Ectodermal cell (in vitro differentiated cells): ENCODE data around the gene MRTFB.
"Not testable (repeated sequence)": the region's sequence is repeated elsewhere in the genome, so short reads cannot be mapped to it uniquely, and the experiment has no call there.

Source experiments
- H3K27ac ChIP-seq: 2 replicates; pipeline ENCODE4 v1.7.0; 2013; ENCODE audit warnings: mild to moderate bottlenecking, low read depth, low read length; ENCODE audit not compliant: insufficient read depth, poor library complexity, severe bottlenecking
- H3K27me3 ChIP-seq: 2 replicates; pipeline ENCODE4 v1.7.0; 2013; ENCODE audit warnings: mild to moderate bottlenecking, low read length; ENCODE audit not compliant: insufficient read depth, control insufficient read depth, poor library complexity, severe bottlenecking
- H3K36me3 ChIP-seq: one replicate; pipeline ENCODE4 v1.7.0; 2013; ENCODE audit warnings: low read length; ENCODE audit not compliant: control insufficient read depth, insufficient read depth
- H3K4me1 ChIP-seq: one replicate; pipeline ENCODE4 v1.7.0; 2013; ENCODE audit warnings: low read length; ENCODE audit not compliant: control insufficient read depth, insufficient read depth
- H3K4me3 ChIP-seq: 2 replicates; pipeline ENCODE4 v1.7.0; 2013; ENCODE audit warnings: low read depth, low read length, control low read depth; ENCODE audit not compliant: insufficient read depth
- H3K9me3 ChIP-seq: 2 replicates; pipeline ENCODE4 v1.7.0; 2013; ENCODE audit warnings: mild to moderate bottlenecking, low read length, moderate library complexity; ENCODE audit not compliant: control insufficient read depth
- WGBS, 2 experiments: methylation state at CpG; one replicate each; pipeline ENCODE4 v1.1.7; 2013; ENCODE audit warnings: missing lambda C conversion rate in 2 of 2; 5-methylcytosine and 5-hydroxymethylcytosine counted together

The MRTFB gene

GRCh38 chr16:14181371-14182050, 110.4 kb downstream of the MRTFB start:
- Histone ChIP-seq H3K4me3 (no peak overlapping the region), H3K9me3 (no peaks in the 10 kb centered on the region), H3K36me3 (no peaks in the 10 kb centered on the region), H3K27ac (no peak overlapping the region), H3K4me1 (peaks cover 14% of the 10 kb centered on the region), H3K27me3 (no peaks in the 10 kb centered on the region)
- 95 to 100% methylated on average over 1 of the region's 2 CpGs for WGBS, 2 experiments

GRCh38 chr16:14182999-14183398, 111.9 kb downstream of the MRTFB start:
- peaks cover 15% of the 10 kb centered on the region for H3K4me1 ChIP-seq
- 88 to 100% methylated on average over 1 of the region's 1 CpG for WGBS, 2 experiments
- H3K4me3 ChIP-seq = no peak overlapping the region
- no peaks in the 10 kb centered on the region for H3K36me3 ChIP-seq
- H3K9me3 ChIP-seq = no peaks in the 10 kb centered on the region
- no peak overlapping the region for H3K27ac ChIP-seq
- no peaks in the 10 kb centered on the region for H3K27me3 ChIP-seq

GRCh38 chr16:14183962-14184361, 112.8 kb downstream of the MRTFB start:
- H3K27me3 ChIP-seq, H3K4me3 ChIP-seq, H3K9me3 ChIP-seq, H3K36me3 ChIP-seq, H3K27ac ChIP-seq: not testable (repeated sequence)
- H3K4me1 ChIP-seq = peaks cover 15% of the 10 kb centered on the region
- WGBS, 2 experiments = 93 to 96% methylated on average over 6 of the region's 6 CpGs

- Histone ChIP-seq H3K27ac (peak overlapping the region; percentile 30), H3K4me1 (peaks cover 12% of the 10 kb centered on the region), H3K36me3 (no peaks in the 10 kb centered on the region), H3K9me3 (no peaks in the 10 kb centered on the region), H3K27me3 (no peaks in the 10 kb centered on the region), H3K4me3 (peak overlapping the region; percentile 11)
- 27 to 30% methylated on average over 10 of the region's 10 CpGs for WGBS, 2 experiments
These were observed 115.1 kb downstream of the MRTFB start for GRCh38 chr16:14186007-14186794.

GRCh38 chr16:14186795-14187221, 115.7 kb downstream of the MRTFB start:
- Histone ChIP-seq H3K27me3 (no peaks in the 10 kb centered on the region), H3K27ac (peak overlapping the region; percentile 30), H3K4me3 (peak overlapping the region; percentile 11), H3K36me3 (no peaks in the 10 kb centered on the region), H3K4me1 (peaks cover 12% of the 10 kb centered on the region), H3K9me3 (no peaks in the 10 kb centered on the region)
- WGBS, 2 experiments = 77 to 79% methylated on average over 5 of the region's 5 CpGs

GRCh38 chr16:14187517-14188338, 116.6 kb downstream of the MRTFB start:
- peaks cover 12% of the 10 kb centered on the region for H3K4me1 ChIP-seq
- no peak overlapping the region for H3K27ac ChIP-seq
- H3K9me3 ChIP-seq = no peaks in the 10 kb centered on the region
- H3K36me3 ChIP-seq = no peaks in the 10 kb centered on the region
- no peak overlapping the region for H3K4me3 ChIP-seq
- 91 to 92% methylated on average over 9 to 10 of the region's 10 CpGs for WGBS, 2 experiments
- H3K27me3 ChIP-seq = no peaks in the 10 kb centered on the region

GRCh38 chr16:14193316-14193871, 122.3 kb downstream of the MRTFB start:
- WGBS, 2 experiments = 92 to 93% methylated on average over 6 of the region's 6 CpGs
- no peak overlapping the region for H3K4me3 ChIP-seq
- no peaks in the 10 kb centered on the region for H3K4me1 ChIP-seq
- H3K9me3 ChIP-seq = no peaks in the 10 kb centered on the region
- no peaks in the 10 kb centered on the region for H3K27me3 ChIP-seq
- H3K27ac ChIP-seq = no peak overlapping the region
- H3K36me3 ChIP-seq = no peaks in the 10 kb centered on the region

- no peak overlapping the region for H3K27ac ChIP-seq
- WGBS, 2 experiments = 91 to 94% methylated on average over 5 of the region's 5 CpGs
- no peaks in the 10 kb centered on the region for H3K9me3 ChIP-seq
- no peaks in the 10 kb centered on the region for H3K4me1 ChIP-seq
- no peaks in the 10 kb centered on the region for H3K36me3 ChIP-seq
- no peaks in the 10 kb centered on the region for H3K27me3 ChIP-seq
- no peak overlapping the region for H3K4me3 ChIP-seq
These were observed 123.6 kb downstream of the MRTFB start for GRCh38 chr16:14194721-14195120.

GRCh38 chr16:14196011-14196410, 124.9 kb downstream of the MRTFB start:
- no peaks in the 10 kb centered on the region for H3K27me3 ChIP-seq
- H3K4me3 ChIP-seq = no peak overlapping the region
- H3K9me3 ChIP-seq = no peaks in the 10 kb centered on the region
- 93 to 96% methylated on average over 2 of the region's 2 CpGs for WGBS, 2 experiments
- H3K27ac ChIP-seq = no peak overlapping the region
- H3K4me1 ChIP-seq = no peaks in the 10 kb centered on the region
- H3K36me3 ChIP-seq = no peaks in the 10 kb centered on the region

- H3K27ac ChIP-seq = no peak overlapping the region
These were observed 125.4 kb downstream of the MRTFB start for GRCh38 chr16:14196539-14196938.

More at GRCh38 chr16:14196539-14196938, 125.4 kb downstream of the MRTFB start:
- no peaks in the 10 kb centered on the region for H3K27me3 ChIP-seq
- no peaks in the 10 kb centered on the region for H3K9me3 ChIP-seq
- H3K4me1 ChIP-seq = no peaks in the 10 kb centered on the region
- no peaks in the 10 kb centered on the region for H3K36me3 ChIP-seq
- no peak overlapping the region for H3K4me3 ChIP-seq
